ENCODE results near the gene IGFN1.

- TF ChIP-seq CTCF (IDR thresholded peaks at IDR 0.05; ENCODE audit: poor library complexity) (no peak), EZH2 (IDR thresholded peaks at IDR 0.05; ENCODE audit: borderline replicate concordance) (no peak)
Observed at GRCh38 chr1:201155354-201155753, 35.3 kb upstream of the IGFN1 start.
